ENCODE measurements around the gene AFP.

The AFP gene

DNA sequence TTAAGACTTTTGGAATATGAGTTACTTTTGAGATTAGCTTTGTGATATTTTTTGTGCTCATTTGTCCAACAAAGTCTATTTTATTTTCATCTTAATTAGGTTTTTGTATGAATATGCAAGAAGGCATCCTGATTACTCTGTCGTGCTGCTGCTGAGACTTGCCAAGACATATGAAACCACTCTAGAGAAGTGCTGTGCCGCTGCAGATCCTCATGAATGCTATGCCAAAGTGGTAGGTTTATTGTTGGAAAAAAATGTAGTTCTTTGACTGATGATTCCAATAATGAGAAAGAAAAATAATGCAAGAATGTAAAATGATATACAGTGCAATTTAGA, 21.1 kb upstream of the AFP start:
- DNase-seq (ENCODE audit: low read depth in 2 of 2) = no peak

DNA sequence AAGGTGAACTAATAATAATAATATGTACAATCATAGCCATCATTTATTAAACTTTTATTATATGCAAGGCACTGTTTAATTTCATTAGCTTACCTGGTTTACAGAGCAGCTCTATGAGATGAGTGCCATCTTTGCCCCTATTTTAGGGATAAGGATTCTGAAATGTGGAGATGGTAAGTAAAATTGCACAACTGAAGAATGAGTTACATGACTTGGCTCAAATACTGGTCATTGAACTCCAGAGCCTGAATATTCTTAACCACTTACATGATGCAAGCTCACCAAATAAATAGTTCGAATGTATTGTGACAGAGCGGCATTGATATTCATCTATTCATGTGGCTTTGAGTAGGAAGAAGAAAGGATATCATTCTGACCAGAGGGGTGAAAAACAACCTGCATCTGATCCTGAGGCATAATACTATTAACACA, 20.2 kb upstream of the AFP start:
- no peak for DNase-seq (ENCODE audit: low read depth in 2 of 2)

DNA sequence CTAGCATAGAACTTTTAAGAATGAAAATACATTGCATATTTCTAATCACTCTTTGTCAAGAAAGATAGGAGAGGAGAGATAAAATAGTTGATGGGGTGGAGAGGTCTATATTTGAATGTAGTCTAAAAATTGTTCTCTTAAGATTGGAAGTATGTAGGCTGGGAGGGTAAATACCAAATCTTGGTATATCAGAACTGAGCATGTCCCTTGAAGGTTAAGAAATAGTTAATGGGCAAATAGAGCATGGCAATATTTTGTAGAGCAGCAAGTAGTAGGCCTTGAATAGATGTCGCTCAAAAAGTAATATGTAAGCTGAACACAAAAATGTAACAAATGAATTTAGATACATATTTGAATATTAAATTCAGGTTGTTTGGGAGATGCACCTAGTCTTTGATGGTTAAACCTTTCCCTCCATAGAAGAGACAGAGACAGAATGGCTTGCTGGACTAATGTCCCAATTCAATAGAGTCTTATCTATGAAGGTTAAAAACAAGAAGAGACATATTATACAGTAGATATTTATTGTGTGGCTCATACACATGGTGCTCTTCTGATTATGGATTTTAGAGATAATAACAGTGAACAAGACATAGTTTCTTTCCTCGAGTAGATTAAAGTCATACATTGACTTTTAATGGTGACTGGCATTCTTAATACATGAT, 19.5 kb upstream of the AFP start:
- DNase-seq (ENCODE audit: low read depth in 2 of 2) = no peak

DNA sequence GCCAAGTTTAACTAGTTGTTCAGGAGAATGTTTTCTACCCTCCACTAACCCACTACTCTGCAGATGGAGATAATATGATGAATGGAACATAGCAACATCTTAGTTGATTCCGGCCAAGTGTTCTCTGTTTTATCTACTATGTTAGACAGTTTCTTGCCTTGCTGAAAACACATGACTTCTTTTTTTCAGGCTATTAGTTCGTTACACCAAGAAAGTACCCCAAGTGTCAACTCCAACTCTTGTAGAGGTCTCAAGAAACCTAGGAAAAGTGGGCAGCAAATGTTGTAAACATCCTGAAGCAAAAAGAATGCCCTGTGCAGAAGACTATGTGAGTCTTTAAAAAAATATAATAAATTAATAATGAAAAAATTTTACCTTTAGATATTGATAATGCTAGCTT, 18.7 kb upstream of the AFP start:
- DNase-seq (ENCODE audit: low read depth in 2 of 2) = no peak

DNA sequence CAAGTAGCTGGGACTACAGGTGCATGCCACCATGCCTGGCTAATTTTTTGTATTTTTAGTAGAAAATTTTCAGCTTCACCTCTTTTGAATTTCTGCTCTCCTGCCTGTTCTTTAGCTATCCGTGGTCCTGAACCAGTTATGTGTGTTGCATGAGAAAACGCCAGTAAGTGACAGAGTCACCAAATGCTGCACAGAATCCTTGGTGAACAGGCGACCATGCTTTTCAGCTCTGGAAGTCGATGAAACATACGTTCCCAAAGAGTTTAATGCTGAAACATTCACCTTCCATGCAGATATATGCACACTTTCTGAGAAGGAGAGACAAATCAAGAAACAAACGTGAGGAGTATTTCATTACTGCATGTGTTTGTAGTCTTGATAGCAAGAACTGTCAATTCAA, 18.0 kb upstream of the AFP start:
- no peak for DNase-seq (ENCODE audit: low read depth in 2 of 2)

DNA sequence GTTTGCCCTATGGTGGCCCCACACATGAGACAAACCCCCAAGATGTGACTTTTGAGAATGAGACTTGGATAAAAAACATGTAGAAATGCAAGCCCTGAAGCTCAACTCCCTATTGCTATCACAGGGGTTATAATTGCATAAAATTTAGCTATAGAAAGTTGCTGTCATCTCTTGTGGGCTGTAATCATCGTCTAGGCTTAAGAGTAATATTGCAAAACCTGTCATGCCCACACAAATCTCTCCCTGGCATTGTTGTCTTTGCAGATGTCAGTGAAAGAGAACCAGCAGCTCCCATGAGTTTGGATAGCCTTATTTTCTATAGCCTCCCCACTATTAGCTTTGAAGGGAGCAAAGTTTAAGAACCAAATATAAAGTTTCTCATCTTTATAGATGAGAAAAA, 17.3 kb upstream of the AFP start:
- DNase-seq (ENCODE audit: low read depth in 2 of 2) = no peak

DNA sequence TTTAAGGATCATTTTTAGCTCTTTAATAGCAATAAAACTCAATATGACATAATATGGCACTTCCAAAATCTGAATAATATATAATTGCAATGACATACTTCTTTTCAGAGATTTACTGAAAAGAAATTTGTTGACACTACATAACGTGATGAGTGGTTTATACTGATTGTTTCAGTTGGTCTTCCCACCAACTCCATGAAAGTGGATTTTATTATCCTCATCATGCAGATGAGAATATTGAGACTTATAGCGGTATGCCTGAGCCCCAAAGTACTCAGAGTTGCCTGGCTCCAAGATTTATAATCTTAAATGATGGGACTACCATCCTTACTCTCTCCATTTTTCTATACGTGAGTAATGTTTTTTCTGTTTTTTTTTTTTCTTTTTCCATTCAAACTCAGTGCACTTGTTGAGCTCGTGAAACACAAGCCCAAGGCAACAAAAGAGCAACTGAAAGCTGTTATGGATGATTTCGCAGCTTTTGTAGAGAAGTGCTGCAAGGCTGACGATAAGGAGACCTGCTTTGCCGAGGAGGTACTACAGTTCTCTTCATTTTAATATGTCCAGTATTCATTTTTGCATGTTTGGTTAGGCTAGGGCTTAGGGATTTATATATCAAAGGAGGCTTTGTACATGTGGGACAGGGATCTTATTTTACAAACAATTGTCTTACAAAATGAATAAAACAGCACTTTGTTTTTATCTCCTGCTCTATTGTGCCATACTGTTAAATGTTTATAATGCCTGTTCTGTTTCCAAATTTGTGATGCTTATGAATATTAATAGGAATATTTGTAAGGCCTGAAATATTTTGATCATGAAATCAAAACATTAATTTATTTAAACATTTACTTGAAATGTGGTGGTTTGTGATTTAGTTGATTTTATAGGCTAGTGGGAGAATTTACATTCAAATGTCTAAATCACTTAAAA, 16.6 kb upstream of the AFP start:
- DNase-seq (ENCODE audit: low read depth in 2 of 2) = no peak

DNA sequence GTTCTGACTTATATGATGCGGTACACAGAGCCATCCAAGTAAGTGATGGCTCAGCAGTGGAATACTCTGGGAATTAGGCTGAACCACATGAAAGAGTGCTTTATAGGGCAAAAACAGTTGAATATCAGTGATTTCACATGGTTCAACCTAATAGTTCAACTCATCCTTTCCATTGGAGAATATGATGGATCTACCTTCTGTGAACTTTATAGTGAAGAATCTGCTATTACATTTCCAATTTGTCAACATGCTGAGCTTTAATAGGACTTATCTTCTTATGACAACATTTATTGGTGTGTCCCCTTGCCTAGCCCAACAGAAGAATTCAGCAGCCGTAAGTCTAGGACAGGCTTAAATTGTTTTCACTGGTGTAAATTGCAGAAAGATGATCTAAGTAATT, 15.4 kb upstream of the AFP start:
- no peak for DNase-seq (ENCODE audit: low read depth in 2 of 2)

DNA sequence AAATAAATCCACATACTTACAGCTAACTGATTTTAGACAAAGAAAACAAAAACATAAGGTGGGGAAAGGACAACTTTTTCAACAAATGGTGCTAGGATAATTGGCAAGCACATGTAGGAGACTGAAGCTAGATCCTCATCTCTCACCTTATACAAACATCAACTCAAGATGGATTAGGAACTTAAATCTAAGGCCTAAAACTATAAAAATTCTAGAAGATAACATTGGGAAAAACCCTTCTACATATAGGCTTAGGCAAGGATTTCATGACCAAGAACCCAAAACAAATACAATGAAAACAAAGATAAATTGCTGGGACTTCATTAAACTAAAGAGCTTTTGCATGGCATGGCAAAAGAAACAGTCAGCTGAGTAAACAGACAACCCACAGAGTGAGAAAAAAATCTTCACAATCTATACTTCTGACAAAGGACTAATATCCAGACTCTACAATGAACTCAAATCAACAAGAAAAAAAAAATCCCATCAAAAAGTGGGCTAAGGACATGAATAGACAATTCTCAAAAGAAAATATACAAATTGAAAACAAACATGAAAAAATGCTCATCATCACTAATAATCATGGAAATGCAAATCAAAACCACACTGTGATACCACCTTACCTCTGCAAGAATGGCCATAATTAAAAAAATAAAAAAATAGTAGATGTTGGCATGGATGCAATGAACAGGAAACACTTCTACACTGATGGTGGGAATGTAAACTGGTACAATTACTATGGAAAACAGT, 14.1 kb upstream of the AFP start:
- no peak for DNase-seq (ENCODE audit: low read depth in 2 of 2)

DNA sequence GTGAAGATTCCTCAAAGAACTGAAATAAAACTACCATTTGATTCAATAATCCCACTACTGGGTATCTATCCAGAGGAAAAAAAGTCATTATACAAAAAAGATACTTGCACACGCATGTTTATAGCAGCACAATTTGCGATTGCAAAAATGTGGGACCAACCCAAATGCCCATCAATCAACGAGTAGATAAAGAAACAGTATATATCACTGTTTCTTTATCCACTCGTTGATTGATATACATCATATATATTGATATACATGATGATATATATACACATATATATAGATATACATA, 13.6 kb upstream of the AFP start:
- no peak for DNase-seq (ENCODE audit: low read depth in 2 of 2)

DNA sequence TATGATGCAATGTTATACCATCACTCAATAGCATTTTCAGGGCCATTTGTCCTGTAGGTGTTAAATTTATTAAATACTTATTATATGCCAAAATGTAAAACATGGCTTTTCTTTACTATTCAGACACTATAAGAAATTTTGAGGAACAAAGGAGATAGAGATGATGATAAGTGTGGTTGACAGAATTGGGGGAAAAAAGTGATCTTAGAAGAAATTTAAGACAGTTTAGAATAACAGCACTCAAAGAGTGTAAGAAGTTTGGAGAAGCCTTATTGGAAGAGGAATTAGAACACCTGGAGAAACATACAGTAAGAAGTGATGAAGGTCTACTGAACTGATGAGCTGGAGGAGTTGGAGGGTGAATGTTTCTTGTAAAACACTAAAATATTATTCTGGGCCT, 12.8 kb upstream of the AFP start:
- DNase-seq (ENCODE audit: low read depth in 2 of 2) = no peak

DNA sequence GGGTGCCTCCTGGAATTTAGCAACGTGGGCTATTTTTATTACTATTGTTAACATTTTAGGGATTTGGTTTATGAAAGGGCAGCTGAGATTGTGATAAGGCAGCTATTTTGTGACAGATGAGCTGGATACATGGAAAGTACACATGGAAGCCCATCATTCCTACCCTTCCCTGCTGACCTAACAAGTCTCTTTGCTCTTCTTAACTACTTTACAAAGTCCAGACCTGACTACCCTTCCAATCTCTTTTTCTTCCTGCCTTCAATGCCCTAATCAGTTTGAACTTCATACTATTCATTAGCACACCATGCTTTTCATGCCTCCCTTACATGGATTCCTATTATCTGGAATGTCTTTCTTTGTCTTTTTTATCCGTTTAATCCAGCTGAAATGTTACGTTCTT, 9.4 kb upstream of the AFP start:
- no peak for DNase-seq (ENCODE audit: low read depth in 2 of 2)

DNA sequence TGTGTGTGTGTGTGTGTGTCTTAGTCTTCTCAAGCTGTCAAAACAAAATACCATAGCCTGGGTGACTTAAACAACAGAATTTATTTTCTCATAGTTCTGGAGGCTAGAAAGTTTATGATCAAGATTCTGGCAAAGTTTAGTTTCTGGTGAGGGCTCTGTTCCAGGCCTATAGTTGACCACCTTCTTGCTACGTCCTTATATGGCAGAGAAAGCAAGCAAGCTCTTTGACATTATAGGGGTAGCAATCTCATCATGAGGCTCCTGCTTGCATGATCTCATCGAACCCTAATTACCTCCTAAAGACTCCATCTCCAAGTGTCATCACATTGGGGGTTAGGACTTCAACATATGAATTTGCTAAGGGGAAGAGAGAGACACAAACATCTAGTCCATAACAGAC, 6.9 kb upstream of the AFP start:
- no peak for DNase-seq (ENCODE audit: low read depth in 2 of 2)

DNA sequence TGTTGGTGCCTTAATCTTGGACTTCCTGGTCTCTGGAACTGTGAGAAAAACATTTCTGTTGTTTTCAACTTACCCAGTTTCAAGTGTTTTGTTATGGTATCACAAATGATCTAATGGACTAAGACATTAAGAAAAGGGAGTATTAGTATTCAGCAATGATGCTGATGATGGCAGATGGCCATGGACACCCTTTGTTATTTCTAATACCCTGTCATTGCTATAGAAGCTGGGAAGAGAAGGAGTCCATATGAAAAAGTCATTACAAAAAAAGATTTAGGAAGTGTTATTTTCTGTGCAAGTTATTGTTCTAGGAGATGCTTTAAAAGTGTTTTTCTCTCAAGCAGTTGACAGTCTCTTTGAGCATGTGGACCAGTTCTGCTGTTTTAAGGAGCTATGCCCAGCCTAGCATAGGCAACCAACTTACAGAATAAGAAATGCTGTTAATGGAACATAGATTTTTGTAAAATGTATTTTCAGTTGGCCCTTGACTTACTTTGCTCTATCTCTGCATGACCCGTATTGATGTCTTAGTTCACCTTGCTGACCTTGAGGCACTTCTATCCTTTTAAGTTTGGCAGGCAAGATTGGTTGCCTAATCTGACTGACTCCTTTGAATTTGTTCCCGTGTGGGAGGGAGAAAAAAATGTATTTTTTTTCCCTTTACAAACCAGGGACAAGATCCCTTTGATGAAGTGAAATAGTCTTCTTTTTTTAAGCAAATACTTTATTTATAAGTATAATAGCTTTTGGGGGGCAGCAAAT, 6.0 kb upstream of the AFP start:
- no peak for DNase-seq (ENCODE audit: low read depth in 2 of 2)

DNA sequence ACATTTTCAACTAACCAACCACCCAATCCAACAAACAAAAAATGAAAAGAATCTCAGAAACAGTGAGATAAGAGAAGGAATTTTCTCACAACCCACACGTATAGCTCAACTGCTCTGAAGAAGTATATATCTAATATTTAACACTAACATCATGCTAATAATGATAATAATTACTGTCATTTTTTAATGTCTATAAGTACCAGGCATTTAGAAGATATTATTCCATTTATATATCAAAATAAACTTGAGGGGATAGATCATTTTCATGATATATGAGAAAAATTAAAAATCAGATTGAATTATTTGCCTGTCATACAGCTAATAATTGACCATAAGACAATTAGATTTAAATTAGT, 4.2 kb upstream of the AFP start:
- no peak for DNase-seq (ENCODE audit: low read depth in 2 of 2)

DNA sequence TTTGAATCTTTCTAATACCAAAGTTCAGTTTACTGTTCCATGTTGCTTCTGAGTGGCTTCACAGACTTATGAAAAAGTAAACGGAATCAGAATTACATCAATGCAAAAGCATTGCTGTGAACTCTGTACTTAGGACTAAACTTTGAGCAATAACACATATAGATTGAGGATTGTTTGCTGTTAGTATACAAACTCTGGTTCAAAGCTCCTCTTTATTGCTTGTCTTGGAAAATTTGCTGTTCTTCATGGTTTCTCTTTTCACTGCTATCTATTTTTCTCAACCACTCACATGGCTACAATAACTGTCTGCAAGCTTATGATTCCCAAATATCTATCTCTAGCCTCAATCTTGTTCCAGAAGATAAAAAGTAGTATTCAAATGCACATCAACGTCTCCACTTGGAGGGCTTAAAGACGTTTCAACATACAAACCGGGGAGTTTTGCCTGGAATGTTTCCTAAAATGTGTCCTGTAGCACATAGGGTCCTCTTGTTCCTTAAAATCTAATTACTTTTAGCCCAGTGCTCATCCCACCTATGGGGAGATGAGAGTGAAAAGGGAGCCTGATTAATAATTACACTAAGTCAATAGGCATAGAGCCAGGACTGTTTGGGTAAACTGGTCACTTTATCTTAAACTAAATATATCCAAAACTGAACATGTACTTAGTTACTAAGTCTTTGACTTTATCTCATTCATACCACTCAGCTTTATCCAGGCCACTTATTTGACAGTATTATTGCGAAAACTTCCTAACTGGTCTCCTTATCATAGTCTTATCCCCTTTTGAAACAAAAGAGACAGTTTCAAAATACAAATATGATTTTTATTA, 3.6 kb upstream of the AFP start:
- DNase-seq (ENCODE audit: low read depth in 2 of 2) = no peak

DNA sequence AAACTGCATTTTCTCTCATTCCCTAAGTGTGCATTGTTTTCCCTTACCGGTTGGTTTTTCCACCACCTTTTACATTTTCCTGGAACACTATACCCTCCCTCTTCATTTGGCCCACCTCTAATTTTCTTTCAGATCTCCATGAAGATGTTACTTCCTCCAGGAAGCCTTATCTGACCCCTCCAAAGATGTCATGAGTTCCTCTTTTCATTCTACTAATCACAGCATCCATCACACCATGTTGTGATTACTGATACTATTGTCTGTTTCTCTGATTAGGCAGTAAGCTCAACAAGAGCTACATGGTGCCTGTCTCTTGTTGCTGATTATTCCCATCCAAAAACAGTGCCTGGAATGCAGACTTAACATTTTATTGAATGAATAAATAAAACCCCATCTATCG, 2.9 kb upstream of the AFP start:
- DNase-seq (ENCODE audit: low read depth in 2 of 2) = no peak

DNA sequence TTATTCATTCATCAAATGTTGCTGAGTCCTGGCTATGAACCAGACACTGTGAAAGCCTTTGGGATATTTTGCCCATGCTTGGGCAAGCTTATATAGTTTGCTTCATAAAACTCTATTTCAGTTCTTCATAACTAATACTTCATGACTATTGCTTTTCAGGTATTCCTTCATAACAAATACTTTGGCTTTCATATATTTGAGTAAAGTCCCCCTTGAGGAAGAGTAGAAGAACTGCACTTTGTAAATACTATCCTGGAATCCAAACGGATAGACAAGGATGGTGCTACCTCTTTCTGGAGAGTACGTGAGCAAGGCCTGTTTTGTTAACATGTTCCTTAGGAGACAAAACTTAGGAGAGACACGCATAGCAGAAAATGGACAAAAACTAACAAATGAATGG, 1.7 kb upstream of the AFP start:
- DNase-seq (ENCODE audit: low read depth in 2 of 2) = no peak

DNA sequence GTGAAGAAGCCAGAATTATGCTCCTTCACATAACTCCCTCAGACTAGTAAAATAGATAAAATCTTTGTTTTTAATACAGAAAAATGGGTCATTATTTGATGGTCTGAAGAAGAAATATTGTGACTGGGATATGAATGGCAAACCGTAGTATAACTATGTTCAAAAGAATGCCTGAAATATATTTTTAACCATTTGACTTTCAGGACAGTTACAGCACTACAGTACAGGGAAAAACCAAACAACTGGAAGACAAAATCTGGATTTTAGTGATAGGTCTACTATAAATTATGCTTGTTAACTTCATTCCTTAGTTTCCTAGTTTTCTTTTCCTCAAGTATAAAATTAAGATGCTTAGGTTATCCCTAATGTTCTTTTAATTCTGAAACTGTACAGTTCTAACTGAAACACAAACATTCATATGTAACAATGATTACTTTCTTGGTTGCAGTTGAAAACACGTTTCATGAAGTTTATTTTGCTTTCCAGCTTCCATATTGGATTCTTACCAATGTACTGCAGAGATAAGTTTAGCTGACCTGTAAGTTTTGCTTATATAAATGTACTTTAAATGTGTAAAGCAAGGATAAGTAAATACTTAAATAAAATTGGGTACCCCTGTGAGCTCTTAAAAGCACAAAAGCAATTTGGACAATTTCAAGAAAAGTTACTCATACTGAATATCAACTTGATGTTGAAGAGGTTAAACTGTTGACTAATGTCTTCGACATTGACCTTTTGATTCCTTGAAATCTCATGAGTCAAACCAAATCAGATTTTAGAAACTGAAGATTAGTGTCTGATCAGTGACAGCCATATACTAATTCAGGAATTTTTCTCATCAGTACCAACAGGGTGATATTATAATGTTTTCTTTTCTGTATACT, 895 bp downstream of the AFP start:
- DNase-seq (ENCODE audit: low read depth in 2 of 2) = no peak

DNA sequence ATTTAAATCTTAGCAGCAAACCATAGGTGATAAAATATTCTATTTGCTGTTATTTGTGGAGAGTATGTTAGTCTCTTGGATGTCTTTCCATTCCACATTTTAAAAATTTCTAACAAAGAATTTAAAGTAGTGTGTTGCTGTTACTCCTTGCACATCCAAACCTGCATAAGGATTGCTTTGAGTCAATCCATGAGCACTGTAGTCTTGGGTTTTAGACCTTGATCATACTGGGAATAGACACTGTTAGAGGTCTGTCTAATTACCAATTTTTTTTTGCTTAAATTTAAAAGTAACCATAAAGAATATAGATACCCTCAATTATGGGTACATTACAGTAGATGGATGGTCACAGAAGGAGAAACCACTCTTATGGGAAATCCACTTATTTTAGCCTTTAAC, 1.5 kb downstream of the AFP start:
- no peak for DNase-seq (ENCODE audit: low read depth in 2 of 2)

DNA sequence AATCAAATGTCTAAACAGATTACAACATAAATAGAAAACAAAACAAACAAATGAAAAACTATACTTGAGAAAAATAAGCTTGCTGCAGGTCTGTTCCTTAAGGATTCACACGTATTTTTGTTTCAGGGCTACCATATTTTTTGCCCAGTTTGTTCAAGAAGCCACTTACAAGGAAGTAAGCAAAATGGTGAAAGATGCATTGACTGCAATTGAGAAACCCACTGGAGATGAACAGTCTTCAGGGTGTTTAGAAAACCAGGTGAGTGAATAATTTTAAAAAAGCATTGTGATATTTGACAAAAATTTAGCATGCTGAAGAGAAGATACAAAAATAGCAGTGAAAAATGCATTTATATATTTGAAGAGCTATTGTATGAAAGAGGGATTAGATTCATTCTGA, 2.0 kb downstream of the AFP start:
- DNase-seq (ENCODE audit: low read depth in 2 of 2) = no peak

All from activated CD4-positive, alpha-beta T cell treated with anti-CD3 and anti-CD28 coated beads for 24 hours (primary cell).